Head of caudate nucleus (tissue), 42 donors: ENCODE data around the gene KDM5B.
A peak's percentile ranks its signal among the peaks of the same experiment; 100 is the strongest.
"Not testable (repeated sequence)": the region's sequence is repeated elsewhere in the genome, so short reads cannot be mapped to it uniquely, and the experiment has no call there.

ENCODE experiments used
- DNase-seq, 42 donors: peaks; one replicate each; pipeline versions ENCODE4 v3.0.0 to v3.0.0-alpha.2; 2020 to 2021; ENCODE audit warnings: mixed read lengths in 7 of 42
- intact Hi-C: fragments of 100-400 bp; cut with DNase I; formaldehyde crosslinking; loops from one replicate; pipeline ENCODE4 v1.15.0; 2022

Gene KDM5B

GRCh38 chr1:202798792-202799331, 9.4 kb downstream of the KDM5B start:
- intact Hi-C loops = no loop called here
- peak in 2 of 42 donors; percentile 9 to 16 for DNase-seq

GRCh38 chr1:202798260-202798659, 10.0 kb downstream of the KDM5B start:
- intact Hi-C loops = no loop called here
- DNase-seq = peak in 2 of 42 donors; percentile 20 to 22

GRCh38 chr1:202796670-202797069, 11.6 kb downstream of the KDM5B start:
- intact Hi-C loops = no loop called here
- DNase-seq = peak in 1 of 42 donors; percentile 27

- intact Hi-C loops = not testable (repeated sequence)
- DNase-seq = peak in 1 of 42 donors; percentile 22
Measured at GRCh38 chr1:202794931-202795330, 13.3 kb downstream of the KDM5B start.

GRCh38 chr1:202794051-202794740, 14.0 kb downstream of the KDM5B start:
- intact Hi-C loops = no loop called here
- DNase-seq = no peak

GRCh38 chr1:202791077-202791747, 17.0 kb downstream of the KDM5B start:
- intact Hi-C loops = no loop called here
- DNase-seq = no peak

GRCh38 chr1:202788800-202789199, 19.4 kb downstream of the KDM5B start:
- DNase-seq = no peak
- intact Hi-C loops = no loop called here

GRCh38 chr1:202786804-202787203, 21.4 kb downstream of the KDM5B start:
- intact Hi-C loops = no loop called here

GRCh38 chr1:202781180-202781579, 27.0 kb downstream of the KDM5B start:
- intact Hi-C loops = no loop called here
- no peak for DNase-seq

More at GRCh38 chr1:202786804-202787203, 21.4 kb downstream of the KDM5B start:
- no peak for DNase-seq

- intact Hi-C loops = no loop called here
- no peak for DNase-seq
Measured at GRCh38 chr1:202770135-202770534, 38.1 kb downstream of the KDM5B start.

- intact Hi-C loops = no loop called here
- DNase-seq = no peak
Measured at GRCh38 chr1:202765721-202766120, 42.5 kb downstream of the KDM5B start.

- intact Hi-C loops = no loop called here
- DNase-seq = no peak
Measured at GRCh38 chr1:202762019-202762418, 46.2 kb downstream of the KDM5B start.

GRCh38 chr1:202760589-202760988, 47.6 kb downstream of the KDM5B start:
- intact Hi-C loops = no loop called here
- no peak for DNase-seq

- intact Hi-C loops = no loop called here
- no peak for DNase-seq
Measured at GRCh38 chr1:202756391-202756790, 51.8 kb downstream of the KDM5B start.

GRCh38 chr1:202754293-202754692, 53.9 kb downstream of the KDM5B start:
- no peak for DNase-seq
- intact Hi-C loops = no loop called here

- DNase-seq = no peak
- intact Hi-C loops = no loop called here
Measured at GRCh38 chr1:202752774-202753173, 55.4 kb downstream of the KDM5B start.

GRCh38 chr1:202750761-202751160, 57.5 kb downstream of the KDM5B start:
- DNase-seq = no peak
- intact Hi-C loops = no loop called here

- no peak for DNase-seq
- intact Hi-C loops = no loop called here
Measured at GRCh38 chr1:202750024-202750423, 58.2 kb downstream of the KDM5B start.

GRCh38 chr1:202745323-202745888, 62.8 kb downstream of the KDM5B start:
- DNase-seq = no peak
- intact Hi-C loops = no loop called here

GRCh38 chr1:202744770-202745169, 63.5 kb downstream of the KDM5B start:
- DNase-seq, intact Hi-C loops: not testable (repeated sequence)
